GM12872 (cell line): ENCODE data around the gene PJA1.

ENCODE experiments used
- TF ChIP-seq, protein P1 (sequence below): IDR thresholded peaks from 3 replicates; pipeline ENCODE4 v1.5.1; 2011; ENCODE audit warnings: low read depth, mild to moderate bottlenecking, low read length, moderate library complexity; ENCODE audit not compliant: insufficient read depth

PJA1 gene

DNA sequence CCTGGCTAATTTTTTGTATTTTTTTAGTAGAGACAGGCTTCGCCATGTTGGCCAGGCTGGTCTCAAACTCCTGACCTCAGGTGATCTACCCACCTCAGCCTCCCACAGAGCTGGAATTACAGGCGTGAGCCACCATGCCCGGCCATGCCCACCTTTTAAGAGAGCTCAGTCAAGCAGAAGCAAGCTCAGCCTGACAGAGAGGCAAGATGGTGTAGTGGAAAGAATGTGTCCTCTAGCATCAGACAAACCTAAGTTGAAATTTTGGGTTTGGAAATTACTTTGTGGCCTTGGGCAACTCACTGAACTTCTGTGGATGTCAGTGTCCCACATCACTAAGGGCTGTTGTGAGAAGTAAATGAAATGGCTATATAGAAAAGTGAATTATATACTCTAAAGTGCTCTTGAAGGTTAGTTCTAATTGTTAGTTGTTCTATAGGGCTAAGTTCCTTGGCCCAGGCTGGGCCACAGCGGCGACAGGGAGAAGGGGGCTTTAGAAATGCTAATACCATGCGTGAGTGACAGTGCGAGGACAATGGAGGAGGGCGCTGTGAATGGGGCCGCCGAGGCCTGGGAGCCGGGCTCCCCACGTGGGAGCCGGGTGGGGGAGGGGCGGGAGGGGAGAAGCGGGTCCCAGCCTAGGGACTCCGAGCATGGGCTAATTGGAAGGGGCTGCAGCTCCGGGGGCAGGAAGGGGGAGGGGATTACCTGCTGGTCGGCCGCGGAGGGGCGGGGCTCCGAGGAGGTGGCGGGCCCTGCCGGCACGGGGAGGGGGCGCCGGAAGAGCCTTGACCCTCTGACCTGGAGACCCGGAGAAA is 15.6 kb downstream of the PJA1 start:
- TF ChIP-seq, protein P1, sequence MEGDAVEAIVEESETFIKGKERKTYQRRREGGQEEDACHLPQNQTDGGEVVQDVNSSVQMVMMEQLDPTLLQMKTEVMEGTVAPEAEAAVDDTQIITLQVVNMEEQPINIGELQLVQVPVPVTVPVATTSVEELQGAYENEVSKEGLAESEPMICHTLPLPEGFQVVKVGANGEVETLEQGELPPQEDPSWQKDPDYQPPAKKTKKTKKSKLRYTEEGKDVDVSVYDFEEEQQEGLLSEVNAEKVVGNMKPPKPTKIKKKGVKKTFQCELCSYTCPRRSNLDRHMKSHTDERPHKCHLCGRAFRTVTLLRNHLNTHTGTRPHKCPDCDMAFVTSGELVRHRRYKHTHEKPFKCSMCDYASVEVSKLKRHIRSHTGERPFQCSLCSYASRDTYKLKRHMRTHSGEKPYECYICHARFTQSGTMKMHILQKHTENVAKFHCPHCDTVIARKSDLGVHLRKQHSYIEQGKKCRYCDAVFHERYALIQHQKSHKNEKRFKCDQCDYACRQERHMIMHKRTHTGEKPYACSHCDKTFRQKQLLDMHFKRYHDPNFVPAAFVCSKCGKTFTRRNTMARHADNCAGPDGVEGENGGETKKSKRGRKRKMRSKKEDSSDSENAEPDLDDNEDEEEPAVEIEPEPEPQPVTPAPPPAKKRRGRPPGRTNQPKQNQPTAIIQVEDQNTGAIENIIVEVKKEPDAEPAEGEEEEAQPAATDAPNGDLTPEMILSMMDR: no peak

DNA sequence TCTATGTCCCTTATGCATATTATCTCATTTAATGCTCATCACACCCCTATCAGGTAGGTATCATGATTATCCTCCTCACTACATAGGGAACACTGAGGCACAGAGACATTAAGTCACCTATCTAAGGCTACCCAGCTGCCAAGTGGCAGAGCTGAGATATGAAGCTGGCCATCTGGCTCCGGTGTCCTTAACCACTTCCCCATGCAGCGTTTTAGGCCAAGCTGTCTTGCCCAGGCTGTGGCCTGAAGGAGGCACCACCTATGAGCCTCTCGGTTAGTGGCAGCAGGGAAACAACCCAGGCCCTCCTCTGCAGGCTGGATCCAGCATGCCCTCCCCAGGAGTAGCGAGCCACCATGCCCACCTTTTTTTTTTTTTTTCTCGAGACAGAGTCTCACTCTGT is 16.3 kb downstream of the PJA1 start:
- TF ChIP-seq, protein P1: no peak

DNA sequence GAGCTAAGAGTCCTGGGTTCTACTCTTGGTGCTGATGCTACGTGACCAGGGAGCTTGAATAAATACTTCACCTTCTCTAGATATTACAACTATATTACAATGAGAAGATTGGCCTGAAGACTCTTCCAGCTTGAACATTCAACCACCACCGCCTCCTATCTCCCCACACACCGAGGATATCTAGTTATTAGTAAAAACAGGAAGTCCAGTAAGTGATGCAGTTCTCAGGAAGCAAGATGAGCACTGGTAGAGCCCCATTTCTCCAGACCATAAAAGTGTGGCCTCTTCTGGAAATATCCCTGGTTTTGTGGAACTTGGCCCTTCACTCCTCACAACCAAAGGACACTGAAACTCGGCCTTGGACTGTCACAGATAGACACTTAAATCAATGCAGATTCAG is 18.5 kb downstream of the PJA1 start:
- TF ChIP-seq, protein P1: no peak

DNA sequence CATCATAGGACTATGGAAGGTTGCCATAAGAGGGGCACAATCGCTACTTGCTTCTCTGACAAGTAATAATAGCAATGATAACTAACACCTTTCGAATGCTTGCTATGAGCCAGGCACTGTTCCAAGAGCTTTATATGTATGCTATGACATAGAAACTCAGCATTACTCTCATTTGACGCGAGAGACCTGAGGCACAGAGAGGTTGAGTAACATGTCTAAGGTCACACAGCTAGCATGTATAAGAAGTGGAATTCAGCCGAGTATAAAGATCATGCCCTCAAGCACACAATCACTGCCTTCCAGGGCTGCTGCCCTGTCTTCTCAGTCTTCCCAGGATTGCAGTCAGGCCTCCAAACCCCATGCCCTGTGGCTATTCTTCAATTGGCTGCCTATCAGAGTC is 19.5 kb downstream of the PJA1 start:
- TF ChIP-seq, protein P1: no peak

DNA sequence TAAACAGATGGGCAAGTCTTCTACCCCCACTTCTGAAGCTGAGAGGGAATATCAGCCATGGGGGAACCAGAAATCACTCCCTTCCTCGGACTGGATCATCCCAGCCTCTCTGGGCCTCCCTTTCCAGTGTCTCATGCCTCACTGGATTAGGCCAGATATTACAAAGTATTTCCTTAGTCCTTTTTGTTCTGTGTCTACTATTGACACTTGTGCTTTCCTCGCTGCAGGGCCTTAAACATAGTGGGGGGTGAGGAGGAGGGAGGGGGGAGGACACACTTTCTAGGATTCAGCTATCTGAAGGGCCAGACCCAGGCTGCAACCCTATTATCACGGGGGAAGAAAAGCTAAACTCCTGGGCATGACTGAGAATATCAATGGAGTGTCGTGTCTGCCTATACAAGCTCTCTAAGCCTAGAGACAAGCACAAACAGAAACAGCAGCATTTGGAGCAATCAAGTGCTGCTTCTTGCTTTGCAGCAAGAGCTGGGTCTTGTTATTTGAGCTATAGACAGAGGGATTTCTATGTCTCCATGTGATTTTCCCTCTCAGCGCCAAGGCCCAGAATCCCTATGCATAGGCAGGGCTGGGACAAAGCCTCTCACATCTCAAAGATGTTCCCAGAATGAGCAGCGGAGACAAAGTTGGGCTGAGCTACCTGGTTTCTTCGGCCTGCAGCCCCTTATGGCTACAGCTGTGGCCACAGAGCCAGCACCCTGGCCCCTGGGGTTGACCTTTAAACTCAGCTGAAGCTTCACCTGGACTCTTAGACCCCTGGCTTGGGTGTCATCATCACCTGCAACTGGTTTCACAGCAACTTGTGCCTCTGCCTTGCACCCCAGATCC is 20.2 kb downstream of the PJA1 start:
- TF ChIP-seq, protein P1: no peak

DNA sequence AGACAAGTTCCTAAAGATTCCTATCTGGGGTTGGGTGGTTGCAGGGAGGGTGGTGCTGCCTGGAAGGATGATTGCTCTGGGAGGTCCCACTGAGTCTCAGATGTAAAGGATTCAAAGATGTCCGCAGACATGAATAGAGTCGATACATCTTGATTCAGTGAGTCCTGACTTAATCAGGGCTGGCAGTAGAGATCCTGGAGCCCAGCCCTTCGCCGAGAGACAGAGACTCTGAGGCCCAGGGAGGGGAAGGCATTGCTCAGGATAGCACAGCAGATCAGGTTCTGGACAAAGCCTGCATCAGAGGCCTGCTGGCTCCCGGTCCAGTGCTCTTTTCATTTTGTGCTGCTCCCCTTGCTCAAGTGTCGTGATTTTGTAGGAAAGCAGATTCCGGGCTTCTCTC is 21.7 kb downstream of the PJA1 start:
- TF ChIP-seq, protein P1: no peak

DNA sequence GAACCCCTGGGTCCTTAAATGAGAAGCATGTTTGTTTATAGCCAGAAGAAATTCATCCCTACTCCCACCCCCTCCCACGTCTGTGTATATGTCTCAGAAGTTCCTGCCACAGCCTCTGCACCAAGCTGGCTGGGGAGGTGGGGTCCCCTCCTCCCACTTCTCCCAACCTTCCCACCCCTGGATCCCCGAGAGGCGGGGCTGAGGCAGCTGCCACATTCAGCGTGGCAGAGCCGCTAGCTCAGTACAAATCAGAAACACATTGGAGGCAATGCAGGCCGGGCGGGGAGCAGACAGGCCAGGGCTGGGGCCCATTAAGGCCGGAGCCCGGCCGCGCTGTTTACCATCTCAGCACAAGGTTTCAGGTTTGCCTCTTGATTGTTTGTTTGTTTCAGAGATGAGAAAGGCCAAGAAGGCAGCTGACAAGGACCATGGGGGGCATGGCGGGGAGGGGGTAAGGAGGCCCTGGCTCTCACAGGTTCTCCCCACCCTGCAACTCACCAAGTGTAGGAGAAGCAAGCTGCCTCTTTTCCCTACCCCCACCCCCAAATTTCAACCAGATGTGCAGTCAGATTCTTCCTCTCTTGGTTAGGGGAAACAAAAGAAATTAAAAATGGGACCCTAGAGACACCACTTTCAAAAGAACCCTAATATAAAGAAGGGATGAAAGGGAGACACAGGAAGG is 22.3 kb downstream of the PJA1 start:
- TF ChIP-seq, protein P1: no peak
